Kidney epithelial cell (primary cell): ENCODE data around the gene SHCBP1. TPM values are rescaled to one million over a fixed set of nuclear protein-coding genes. Genes with fewer than 3 reads are reported as not detected.
"Not testable (repeated sequence)": the region's sequence is repeated elsewhere in the genome, so short reads cannot be mapped to it uniquely, and the experiment has no call there.

ENCODE experiments used
- DNase-seq: peaks from one replicate; pipeline ENCODE4 v3.0.0-alpha.2; 2010; ENCODE audit warnings: low read depth
- H3K27me3 ChIP-seq: 2 replicates; pipeline ENCODE4 v1.6.0; 2011; ENCODE audit warnings: low read length; ENCODE audit not compliant: control insufficient read depth, insufficient read depth
- H3K36me3 ChIP-seq: 2 replicates; pipeline ENCODE4 v1.5.1; 2011; ENCODE audit warnings: low read length; ENCODE audit not compliant: control insufficient read depth, insufficient read depth
- H3K4me3 ChIP-seq: 2 replicates; pipeline ENCODE4 v1.5.1; 2011; ENCODE audit warnings: low read depth, mild to moderate bottlenecking, control low read depth, low read length
- total RNA-seq: library from RNA; depleted of rRNA; stranded (reverse); fragments of >200 nt; gene quantifications from 2 replicates; pipeline ENCODE4 v1.2.3, GENCODE V29; 2015
- TF ChIP-seq, protein P1 (sequence below): IDR thresholded peaks from 2 replicates; pipeline ENCODE4 v1.5.1; 2011; ENCODE audit warnings: mild to moderate bottlenecking, moderate library complexity, low read length, control low read depth, inconsistent platforms; ENCODE audit not compliant: insufficient read depth, poor library complexity, severe bottlenecking

The SHCBP1 gene
- total RNA-seq, 1 donor from 2014 or later: 3.7 TPM

DNA sequence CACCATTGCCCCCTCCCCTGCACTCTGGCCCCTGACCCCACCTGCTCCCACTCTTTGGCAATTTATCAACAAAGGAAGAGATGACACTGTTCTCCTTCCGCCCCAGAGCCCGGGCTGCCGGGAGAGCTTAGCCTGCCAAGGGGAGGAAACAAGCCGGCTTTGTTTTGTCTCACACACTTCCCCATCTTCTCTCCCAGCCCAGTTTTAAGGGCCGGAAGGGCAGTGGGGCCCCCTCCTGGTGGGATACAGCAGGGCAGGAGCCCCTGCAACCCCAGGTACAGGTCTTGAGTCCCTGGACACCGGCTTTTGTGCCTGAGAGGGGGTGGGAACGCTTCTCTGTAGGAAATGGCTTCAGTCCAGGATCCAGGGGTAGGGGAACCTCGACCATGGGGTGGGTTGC, 2.1 kb upstream of the SHCBP1 start:
- H3K27me3 ChIP-seq, H3K4me3 ChIP-seq, H3K36me3 ChIP-seq, DNase-seq: not testable (repeated sequence)

DNA sequence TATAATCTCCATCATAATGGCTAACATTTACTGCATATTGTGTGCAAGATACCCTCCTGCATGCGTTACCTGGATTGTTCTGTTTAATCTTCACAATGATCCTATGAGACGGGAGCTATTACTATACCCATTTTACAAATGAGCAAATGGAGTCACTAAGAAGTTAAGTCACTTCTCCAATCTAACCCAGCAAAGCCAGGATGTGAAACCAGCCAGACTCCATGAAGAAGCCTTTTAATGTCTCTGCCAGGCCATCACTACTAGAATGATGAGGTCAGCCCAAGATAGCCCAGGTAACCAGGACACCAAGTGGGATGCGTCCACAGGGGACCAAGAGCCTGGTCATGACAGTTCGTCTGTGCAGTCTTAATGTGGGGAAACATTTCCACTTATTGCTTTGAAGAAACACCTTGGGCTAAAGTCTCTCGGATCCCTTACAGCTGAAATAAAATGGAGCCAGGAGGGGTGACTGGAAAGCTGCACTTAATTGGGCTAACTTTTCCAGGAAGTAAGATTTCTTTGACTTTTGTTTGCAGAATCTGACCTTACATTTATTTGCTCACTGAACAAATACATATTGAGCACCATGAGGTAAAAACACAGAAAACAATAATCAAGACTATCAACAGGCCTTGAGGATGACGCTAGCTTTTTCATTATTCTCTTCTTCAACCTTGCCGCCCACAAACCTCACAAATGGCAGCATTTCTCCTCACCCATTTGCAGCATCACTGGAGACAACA, 926 bp upstream of the SHCBP1 start:
- Histone ChIP-seq H3K4me3 (no peak overlapping the region), H3K36me3 (no peaks in the 10 kb centered on the region), H3K27me3 (no peaks in the 10 kb centered on the region)
- TF ChIP-seq, protein P1, sequence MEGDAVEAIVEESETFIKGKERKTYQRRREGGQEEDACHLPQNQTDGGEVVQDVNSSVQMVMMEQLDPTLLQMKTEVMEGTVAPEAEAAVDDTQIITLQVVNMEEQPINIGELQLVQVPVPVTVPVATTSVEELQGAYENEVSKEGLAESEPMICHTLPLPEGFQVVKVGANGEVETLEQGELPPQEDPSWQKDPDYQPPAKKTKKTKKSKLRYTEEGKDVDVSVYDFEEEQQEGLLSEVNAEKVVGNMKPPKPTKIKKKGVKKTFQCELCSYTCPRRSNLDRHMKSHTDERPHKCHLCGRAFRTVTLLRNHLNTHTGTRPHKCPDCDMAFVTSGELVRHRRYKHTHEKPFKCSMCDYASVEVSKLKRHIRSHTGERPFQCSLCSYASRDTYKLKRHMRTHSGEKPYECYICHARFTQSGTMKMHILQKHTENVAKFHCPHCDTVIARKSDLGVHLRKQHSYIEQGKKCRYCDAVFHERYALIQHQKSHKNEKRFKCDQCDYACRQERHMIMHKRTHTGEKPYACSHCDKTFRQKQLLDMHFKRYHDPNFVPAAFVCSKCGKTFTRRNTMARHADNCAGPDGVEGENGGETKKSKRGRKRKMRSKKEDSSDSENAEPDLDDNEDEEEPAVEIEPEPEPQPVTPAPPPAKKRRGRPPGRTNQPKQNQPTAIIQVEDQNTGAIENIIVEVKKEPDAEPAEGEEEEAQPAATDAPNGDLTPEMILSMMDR: no peak
- no peak for DNase-seq

DNA sequence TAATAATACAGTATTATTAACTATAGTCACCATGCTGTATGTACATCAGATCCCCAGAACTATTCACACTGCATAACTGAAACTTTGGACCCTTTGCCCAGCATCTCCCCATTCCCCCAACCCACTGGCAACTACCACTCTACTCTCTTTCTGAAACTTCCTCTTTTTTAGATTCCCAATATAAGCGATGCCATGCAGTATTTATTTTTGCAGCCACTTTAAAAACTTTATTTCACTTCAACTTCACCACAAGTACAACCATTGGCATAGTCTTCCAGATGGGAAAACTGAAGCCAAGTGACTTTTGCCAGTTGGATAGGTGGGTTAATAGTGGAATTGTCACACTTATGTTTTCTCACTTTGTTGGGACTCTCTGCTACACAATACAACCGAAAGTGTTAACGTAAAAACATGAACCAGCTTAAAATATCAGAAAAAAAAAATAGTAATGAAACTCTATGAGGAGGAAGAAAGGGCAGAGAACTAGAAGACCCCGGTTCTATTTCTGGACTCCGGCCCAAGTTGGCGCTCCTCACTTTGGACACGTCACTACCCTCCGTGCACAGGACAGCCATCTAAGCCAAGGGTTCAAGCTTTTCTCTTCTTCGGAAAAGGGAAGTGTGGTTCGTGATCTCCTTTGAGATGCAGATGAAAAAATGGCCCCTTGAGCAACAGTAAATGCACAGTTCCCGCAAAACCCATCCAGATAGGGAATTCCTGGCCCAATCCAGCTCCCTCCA, 743 bp downstream of the SHCBP1 start:
- peak overlapping the region; percentile 84 for H3K4me3 ChIP-seq
- no peaks in the 10 kb centered on the region for H3K27me3 ChIP-seq
- DNase-seq: no peak
- TF ChIP-seq, protein P1: no peak
- H3K36me3 ChIP-seq: no peaks in the 10 kb centered on the region

DNA sequence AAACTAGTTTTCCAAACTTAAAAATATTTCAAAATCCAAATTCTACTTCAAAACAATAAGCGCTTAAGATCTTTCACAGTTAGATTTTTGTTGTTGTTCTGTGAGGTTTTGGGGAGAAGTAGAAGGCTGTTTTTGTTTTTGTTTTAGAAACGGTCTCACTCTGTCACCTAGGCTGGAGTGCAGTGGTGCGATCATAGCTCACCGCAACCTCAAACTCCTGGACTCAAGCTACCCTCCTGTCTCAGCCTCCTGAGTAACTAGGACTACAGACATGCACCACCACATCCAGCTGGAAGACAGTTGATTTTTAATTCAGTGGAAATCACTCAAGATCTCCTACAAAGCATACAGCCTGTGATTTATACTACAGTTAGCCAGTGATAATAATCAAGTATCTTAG, 2.7 kb downstream of the SHCBP1 start:
- H3K27me3 ChIP-seq: no peaks in the 10 kb centered on the region

DNA sequence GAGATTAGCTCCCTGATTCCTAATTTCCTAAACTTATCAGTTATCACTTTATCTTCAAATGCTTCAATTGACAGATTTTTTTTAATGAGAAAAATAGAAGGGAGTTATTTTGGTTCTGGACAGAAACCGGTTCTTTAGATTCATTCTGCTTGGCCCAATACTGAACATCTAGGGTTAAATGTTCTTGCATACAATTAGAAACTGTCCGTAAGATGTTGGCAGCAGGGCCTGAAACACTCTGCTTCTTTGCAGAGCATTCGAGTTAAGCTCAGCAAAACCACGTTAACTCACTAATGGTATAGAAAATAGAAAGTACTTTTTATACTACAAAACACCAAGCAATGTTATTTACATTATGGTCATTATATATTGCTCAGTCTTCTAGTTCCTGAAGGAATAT, 7.2 kb downstream of the SHCBP1 start:
- Histone ChIP-seq H3K27me3 (no peaks in the 10 kb centered on the region), H3K4me3 (no peak overlapping the region), H3K36me3 (no peaks in the 10 kb centered on the region)
- TF ChIP-seq, protein P1: no peak
- DNase-seq: no peak

More for the DNA sequence above, 2.7 kb downstream of the SHCBP1 start:
- no peak for DNase-seq
- TF ChIP-seq, protein P1: no peak
- Histone ChIP-seq H3K36me3 (no peaks in the 10 kb centered on the region), H3K4me3 (no peak overlapping the region)

DNA sequence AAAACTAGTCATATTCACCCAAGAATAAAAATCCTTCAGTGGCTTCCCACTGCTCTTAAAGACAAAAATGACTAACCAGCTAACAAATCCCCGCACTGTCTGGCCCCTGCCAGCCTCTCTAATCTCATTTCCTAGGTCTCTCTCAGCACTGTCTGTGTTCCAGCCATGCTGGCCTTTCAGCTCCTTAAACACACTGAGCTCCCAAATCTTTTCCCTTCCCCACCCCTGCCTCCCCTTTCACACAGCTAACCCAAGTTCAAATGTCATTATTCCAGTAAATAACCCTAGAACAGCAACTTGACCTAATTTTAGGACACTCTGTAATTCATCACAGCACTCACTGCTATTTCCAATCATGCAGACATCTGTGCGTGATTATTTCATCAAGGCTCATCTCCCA, 7.8 kb downstream of the SHCBP1 start:
- no peak for DNase-seq
- H3K4me3 ChIP-seq: no peak overlapping the region
- TF ChIP-seq, protein P1: no peak
- no peaks in the 10 kb centered on the region for H3K27me3 ChIP-seq
- no peaks in the 10 kb centered on the region for H3K36me3 ChIP-seq
